SU-DHL-6 (cell line): ENCODE measurements around the gene SUPT3H.

Experiments
- H2AFZ ChIP-seq: fragments of 200-600 bp; sonication (generic); 2 replicates; pipeline ENCODE4 v1.6.1; 2014; ENCODE audit warnings: low read depth, mild to moderate bottlenecking, moderate library complexity, mixed read lengths, antibody characterized with exemption, low read length; ENCODE audit not compliant: severe bottlenecking
- H3F3A ChIP-seq: fragments of 200-600 bp; shearing (Covaris generic); 2 replicates; pipeline ENCODE4 v1.6.0; 2016; ENCODE audit warnings: antibody characterized with exemption, mild to moderate bottlenecking; ENCODE audit not compliant: insufficient read depth
- H3K27ac ChIP-seq: fragments of 200-600 bp; sonication (generic); 2 replicates; pipeline ENCODE4 v1.5.1; 2016; ENCODE audit warnings: low read depth, mild to moderate bottlenecking, low read length, moderate library complexity, mixed read lengths
- H3K27me3 ChIP-seq: fragments of 200-600 bp; sonication (generic), shearing (Covaris generic); 2 replicates; pipeline ENCODE4 v1.6.0; 2014; ENCODE audit warnings: mild to moderate bottlenecking, low read length
- H3K36me3 ChIP-seq: fragments of 200-600 bp; sonication (generic); 2 replicates; pipeline ENCODE4 v1.6.1; 2014; ENCODE audit warnings: mild to moderate bottlenecking, low read length, mixed read lengths
- H3K4me2 ChIP-seq: fragments of 300-600, 200-600 bp; shearing (Covaris generic), sonication (generic); 2 replicates; pipeline ENCODE4 v1.6.0; 2014; ENCODE audit warnings: low read length, low read depth, mild to moderate bottlenecking; ENCODE audit not compliant: poor library complexity, severe bottlenecking
- H3K4me3 ChIP-seq: fragments of 200-600 bp; sonication (generic); 2 replicates; pipeline ENCODE4 v1.5.1; 2014; ENCODE audit warnings: antibody characterized with exemption, low read length, mild to moderate bottlenecking, mixed read lengths; ENCODE audit not compliant: insufficient read depth, poor library complexity, severe bottlenecking
- H3K79me2 ChIP-seq: fragments of 200-600 bp; sonication (generic); 2 replicates; pipeline ENCODE4 v1.6.1; 2014; ENCODE audit warnings: mild to moderate bottlenecking, low read length, moderate library complexity; ENCODE audit not compliant: insufficient read depth
- H3K9ac ChIP-seq: fragments of 200-600 bp; sonication (generic); 2 replicates; pipeline ENCODE4 v1.7.0; 2014; ENCODE audit warnings: mild to moderate bottlenecking, low read length
- H3K9me2 ChIP-seq: fragments of 200-600 bp; sonication (generic); replicated peaks from 2 replicates; pipeline ENCODE4 v1.6.1; 2014; ENCODE audit warnings: low read length; ENCODE audit not compliant: insufficient read depth
- H3K9me3 ChIP-seq: fragments of 200-600 bp; sonication (generic); 2 replicates; pipeline ENCODE4 v1.6.1; 2014; ENCODE audit warnings: low read length, mixed read lengths; ENCODE audit not compliant: insufficient read depth
- H4K20me1 ChIP-seq: fragments of 200-600 bp; sonication (generic); 2 replicates; pipeline ENCODE4 v1.6.1; 2014; ENCODE audit warnings: low read depth, mild to moderate bottlenecking, antibody characterized with exemption, low read length, moderate library complexity, mixed read lengths
- CTCF ChIP-seq: fragments of 200-600 bp; sonication (generic); IDR thresholded peaks from one replicate; pipeline ENCODE4 v1.5.1; 2017; ENCODE audit warnings: antibody characterized with exemption, mild to moderate bottlenecking, low read length, moderate library complexity; ENCODE audit not compliant: insufficient read depth, poor library complexity, severe bottlenecking
- EZH2phosphoT487 ChIP-seq: fragments of 200-600 bp; sonication (generic), shearing (Covaris generic); conservative IDR thresholded peaks from 2 replicates; pipeline ENCODE4 v1.6.1; 2018; ENCODE audit warnings: mild to moderate bottlenecking, antibody characterized with exemption, low read length, moderate library complexity, mixed read lengths

The SUPT3H gene

DNA sequence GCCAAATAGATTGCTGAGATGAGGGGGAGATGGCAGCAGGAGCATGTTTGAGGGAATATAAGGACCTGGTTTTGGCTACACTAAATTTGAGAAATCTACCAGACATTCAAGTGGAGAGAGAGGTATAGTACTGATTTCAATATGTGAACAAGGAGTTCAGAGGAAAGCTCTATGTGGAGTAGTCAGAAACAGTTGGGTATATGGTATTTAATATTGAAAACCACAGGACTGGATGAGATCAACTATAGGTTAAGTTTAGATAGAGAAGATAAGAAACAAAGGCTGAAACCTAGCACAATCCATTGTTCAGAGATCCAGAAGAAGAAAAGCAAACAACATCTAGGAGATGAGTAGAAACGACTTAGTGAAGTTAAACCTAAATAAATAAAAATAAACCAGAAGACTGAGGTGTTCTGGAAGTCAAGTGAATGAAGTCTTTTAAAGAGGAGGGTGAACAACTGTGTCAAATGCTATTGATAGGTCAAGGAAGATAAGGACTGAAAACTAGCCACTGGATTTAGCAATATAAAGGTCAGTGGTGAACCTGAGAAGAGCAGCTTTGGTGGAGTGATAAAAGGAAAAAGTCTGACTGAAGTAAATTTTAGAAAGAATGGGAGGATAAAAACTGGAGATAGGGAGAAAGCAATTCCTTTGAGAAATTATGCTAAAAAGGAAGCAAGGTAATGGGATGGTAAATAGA lies 170.8 kb downstream of the SUPT3H start:
- Histone ChIP-seq H2AFZ (no peak overlapping the region), H3K4me3 (no peak overlapping the region), H3K9me2 (no peaks in the 10 kb centered on the region; the same call in 1 of the 2 replicates), H3K9me3 (peaks cover 5% of the 10 kb centered on the region; the same call in 1 of the 2 replicates), H3K27me3 (no peaks in the 10 kb centered on the region), H3K4me2 (no peak overlapping the region), H4K20me1 (no peaks in the 10 kb centered on the region), H3K9ac (no peak overlapping the region), H3K36me3 (no peaks in the 10 kb centered on the region), H3K27ac (no peak overlapping the region), H3K79me2 (no peaks in the 10 kb centered on the region), H3F3A (no peaks in the 10 kb centered on the region)
- TF ChIP-seq CTCF (no peak), EZH2phosphoT487 (no peak)

- no peak overlapping the region for H3K4me3 ChIP-seq
- no peaks in the 10 kb centered on the region for H3F3A ChIP-seq
- H2AFZ ChIP-seq = no peak overlapping the region
- H3K36me3 ChIP-seq = no peaks in the 10 kb centered on the region; the same call in 1 of the 2 replicates
- no peak overlapping the region for H3K27ac ChIP-seq
- no peak for TF ChIP-seq CTCF
- TF ChIP-seq EZH2phosphoT487 = no peak
- H3K9me3 ChIP-seq = no peaks in the 10 kb centered on the region
- no peaks in the 10 kb centered on the region; the same call in 1 of the 2 replicates for H3K9me2 ChIP-seq
- no peaks in the 10 kb centered on the region for H3K79me2 ChIP-seq
- no peak overlapping the region for H3K9ac ChIP-seq
- H4K20me1 ChIP-seq = no peaks in the 10 kb centered on the region; the same call in 1 of the 2 replicates
- H3K27me3 ChIP-seq = no peaks in the 10 kb centered on the region
- no peak overlapping the region for H3K4me2 ChIP-seq
These were observed 176.2 kb downstream of the SUPT3H start for GRCh38 chr6:45201484-45201883.

- TF ChIP-seq CTCF (no peak), EZH2phosphoT487 (no peak)
- no peaks in the 10 kb centered on the region; the same call in 1 of the 2 replicates for H3K9me2 ChIP-seq
- no peaks in the 10 kb centered on the region; the same call in 1 of the 2 replicates for H4K20me1 ChIP-seq
- H3F3A ChIP-seq = no peaks in the 10 kb centered on the region
- H3K27me3 ChIP-seq = no peaks in the 10 kb centered on the region
- no peak overlapping the region for H3K27ac ChIP-seq
- no peaks in the 10 kb centered on the region for H3K79me2 ChIP-seq
- no peak overlapping the region for H2AFZ ChIP-seq
- H3K9me3 ChIP-seq = no peaks in the 10 kb centered on the region
- H3K4me2 ChIP-seq = no peak overlapping the region
- no peak overlapping the region for H3K9ac ChIP-seq
- no peak overlapping the region for H3K4me3 ChIP-seq
- H3K36me3 ChIP-seq = no peaks in the 10 kb centered on the region; the same call in 1 of the 2 replicates
These were observed 177.2 kb downstream of the SUPT3H start for GRCh38 chr6:45200510-45200909.
